HCT116 (cell line): ENCODE measurements around the gene ZFHX3.

ENCODE experiments used
- EZH2 ChIP-seq: fragments of 200-600 bp; sonication (generic); IDR thresholded peaks from 2 replicates; pipeline ENCODE4 v1.6.1; 2017; ENCODE audit warnings: antibody characterized with exemption, mixed run types
- EZH2phosphoT487 ChIP-seq: fragments of 200-600 bp; IDR thresholded peaks from 2 replicates; pipeline ENCODE4 v1.6.1; 2018; ENCODE audit warnings: antibody characterized with exemption, borderline replicate concordance
- JUND ChIP-seq: IDR thresholded peaks from 2 replicates; pipeline ENCODE4 v1.6.1; 2012
- POLR2A ChIP-seq: IDR thresholded peaks from 2 replicates; pipeline ENCODE4 v1.7.0; 2011; ENCODE audit warnings: borderline replicate concordance; ENCODE audit not compliant: insufficient read depth, insufficient read length; ENCODE audit errors: extremely low read depth
- POLR2AphosphoS5 ChIP-seq: IDR thresholded peaks from 2 replicates; pipeline ENCODE4 v1.6.1; 2011; ENCODE audit warnings: mild to moderate bottlenecking, low read depth, low read length, moderate library complexity
- RAD21 ChIP-seq: IDR thresholded peaks from 2 replicates; pipeline ENCODE4 v1.6.1; 2012; ENCODE audit warnings: low read depth, mild to moderate bottlenecking
- SIN3A ChIP-seq: IDR thresholded peaks from 2 replicates; pipeline ENCODE4 v1.6.1; 2012; ENCODE audit warnings: low read depth
- TCF7L2 ChIP-seq: IDR thresholded peaks from 2 replicates; pipeline ENCODE4 v1.7.0; 2011; ENCODE audit warnings: borderline replicate concordance, inconsistent platforms; ENCODE audit not compliant: insufficient read depth, insufficient read length; ENCODE audit errors: extremely low read depth
- ZFX ChIP-seq: fragments of 450-650 bp; IDR thresholded peaks from 2 replicates; pipeline ENCODE4 v1.6.1; 2017
- ZNF274 ChIP-seq: fragments of 200-500 bp; sonication (Bioruptor generic); IDR thresholded peaks from 2 replicates; pipeline ENCODE4 v1.6.1; 2014; ENCODE audit warnings: mild to moderate bottlenecking, low read depth, low read length, inconsistent platforms
- TF ChIP-seq, protein P1 (sequence below), 3 experiments: fragments of 200-600 bp in 1 of 3; sonication (generic) in 1 of 3; IDR thresholded peaks in 2 of 3; conservative IDR thresholded peaks in 1 of 3; 2 replicates each; pipeline ENCODE4 v1.5.1; 2012 to 2017; ENCODE audit warnings: low read depth in 2 of 3, low read length in 2 of 3, antibody characterized with exemption in 1 of 3, borderline replicate concordance in 1 of 3, control low read depth in 1 of 3, mild to moderate bottlenecking in 1 of 3, mixed read lengths in 1 of 3, mixed run types in 1 of 3, moderate library complexity in 1 of 3; ENCODE audit not compliant: insufficient read depth in 1 of 3

DNA sequence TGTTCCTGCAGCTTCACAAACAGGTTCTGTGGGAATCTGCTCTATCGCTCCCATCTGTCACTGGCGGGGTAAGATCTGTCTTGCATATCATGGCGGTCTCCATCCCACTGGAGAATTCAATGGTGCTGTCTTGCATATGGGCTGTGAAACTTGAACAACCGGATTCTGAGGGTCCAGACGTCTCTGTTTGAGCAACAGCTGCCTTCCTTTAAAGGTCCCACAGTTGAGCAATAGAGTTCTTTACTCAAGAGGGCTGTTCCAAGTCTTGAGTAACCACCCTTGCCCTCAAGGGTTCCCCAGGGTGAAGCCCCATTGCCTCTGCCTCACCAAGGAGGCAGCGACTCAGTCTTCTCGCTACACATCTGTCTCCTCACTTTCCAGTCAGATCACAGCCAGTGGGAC is 50.8 kb downstream of the ZFHX3 start:
- TF ChIP-seq, protein P1, sequence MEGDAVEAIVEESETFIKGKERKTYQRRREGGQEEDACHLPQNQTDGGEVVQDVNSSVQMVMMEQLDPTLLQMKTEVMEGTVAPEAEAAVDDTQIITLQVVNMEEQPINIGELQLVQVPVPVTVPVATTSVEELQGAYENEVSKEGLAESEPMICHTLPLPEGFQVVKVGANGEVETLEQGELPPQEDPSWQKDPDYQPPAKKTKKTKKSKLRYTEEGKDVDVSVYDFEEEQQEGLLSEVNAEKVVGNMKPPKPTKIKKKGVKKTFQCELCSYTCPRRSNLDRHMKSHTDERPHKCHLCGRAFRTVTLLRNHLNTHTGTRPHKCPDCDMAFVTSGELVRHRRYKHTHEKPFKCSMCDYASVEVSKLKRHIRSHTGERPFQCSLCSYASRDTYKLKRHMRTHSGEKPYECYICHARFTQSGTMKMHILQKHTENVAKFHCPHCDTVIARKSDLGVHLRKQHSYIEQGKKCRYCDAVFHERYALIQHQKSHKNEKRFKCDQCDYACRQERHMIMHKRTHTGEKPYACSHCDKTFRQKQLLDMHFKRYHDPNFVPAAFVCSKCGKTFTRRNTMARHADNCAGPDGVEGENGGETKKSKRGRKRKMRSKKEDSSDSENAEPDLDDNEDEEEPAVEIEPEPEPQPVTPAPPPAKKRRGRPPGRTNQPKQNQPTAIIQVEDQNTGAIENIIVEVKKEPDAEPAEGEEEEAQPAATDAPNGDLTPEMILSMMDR (IDR thresholded peaks at IDR 0.05 in 2 of 3, conservative IDR thresholded peaks at IDR 0.05 in 1 of 3; ENCODE audit: borderline replicate concordance in 1 of 3, insufficient read depth in 1 of 3, low read depth in 2 of 3, low read length in 2 of 3): no peak
- TF ChIP-seq POLR2A: no peak
- no peak for TF ChIP-seq EZH2
- TF ChIP-seq ZNF274: no peak
- TF ChIP-seq RAD21: no peak
- no peak for TF ChIP-seq ZFX
- TF ChIP-seq JUND: no peak
- TF ChIP-seq EZH2phosphoT487: no peak
- TF ChIP-seq POLR2AphosphoS5: no peak
- TF ChIP-seq SIN3A: no peak
- TF ChIP-seq TCF7L2: no peak
